ENCODE data around the gene ZNF438.

DNA sequence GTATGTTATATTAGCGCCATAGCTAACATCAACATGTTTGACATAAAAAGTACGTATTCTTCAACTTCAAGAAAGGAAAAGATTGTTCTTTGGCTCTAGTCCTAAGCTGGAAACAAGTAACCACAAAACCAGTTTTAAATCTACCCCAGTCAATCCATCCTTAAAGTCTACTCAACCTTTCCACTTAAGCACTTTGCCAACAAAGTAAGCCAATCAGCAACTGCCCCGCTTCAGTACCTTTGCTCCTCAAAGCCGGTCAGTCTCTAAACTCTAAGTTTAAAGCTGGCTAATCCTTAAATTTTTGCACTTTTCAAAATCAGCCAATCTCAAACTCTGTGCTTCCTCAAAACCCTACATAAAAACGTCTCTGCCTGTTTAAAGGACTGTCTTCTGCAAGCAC is 8.1 kb downstream of the ZNF438 start:
- TF ChIP-seq, protein P1, sequence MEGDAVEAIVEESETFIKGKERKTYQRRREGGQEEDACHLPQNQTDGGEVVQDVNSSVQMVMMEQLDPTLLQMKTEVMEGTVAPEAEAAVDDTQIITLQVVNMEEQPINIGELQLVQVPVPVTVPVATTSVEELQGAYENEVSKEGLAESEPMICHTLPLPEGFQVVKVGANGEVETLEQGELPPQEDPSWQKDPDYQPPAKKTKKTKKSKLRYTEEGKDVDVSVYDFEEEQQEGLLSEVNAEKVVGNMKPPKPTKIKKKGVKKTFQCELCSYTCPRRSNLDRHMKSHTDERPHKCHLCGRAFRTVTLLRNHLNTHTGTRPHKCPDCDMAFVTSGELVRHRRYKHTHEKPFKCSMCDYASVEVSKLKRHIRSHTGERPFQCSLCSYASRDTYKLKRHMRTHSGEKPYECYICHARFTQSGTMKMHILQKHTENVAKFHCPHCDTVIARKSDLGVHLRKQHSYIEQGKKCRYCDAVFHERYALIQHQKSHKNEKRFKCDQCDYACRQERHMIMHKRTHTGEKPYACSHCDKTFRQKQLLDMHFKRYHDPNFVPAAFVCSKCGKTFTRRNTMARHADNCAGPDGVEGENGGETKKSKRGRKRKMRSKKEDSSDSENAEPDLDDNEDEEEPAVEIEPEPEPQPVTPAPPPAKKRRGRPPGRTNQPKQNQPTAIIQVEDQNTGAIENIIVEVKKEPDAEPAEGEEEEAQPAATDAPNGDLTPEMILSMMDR (IDR thresholded peaks at IDR 0.05) = no peak
- TF ChIP-seq POLR2A (IDR thresholded peaks at IDR 0.05) (no peak), EP300 (IDR thresholded peaks at IDR 0.05) (no peak)

All from sigmoid colon (tissue), 4 donors.